Keratinocyte (primary cell): ENCODE measurements around the gene AFAP1L1. TPM values are rescaled to one million over a fixed set of nuclear protein-coding genes. Genes with fewer than 3 reads are reported as not detected.

Experiments used
- DNase-seq: peaks from one replicate; pipeline ENCODE4 v3.0.0-alpha.2; 2011; ENCODE audit warnings: low read depth, missing footprints, low spot score
- FAIRE-seq: peaks from 2 replicates; lab custom pipeline; 2011; peaks lifted over from hg19 to GRCh38; lab: Jason Lieb, UNC
- H2AFZ ChIP-seq: 2 replicates; pipeline ENCODE4 v1.6.0; 2012; ENCODE audit warnings: low read length, control low read depth, inconsistent platforms; ENCODE audit not compliant: control insufficient read depth
- H3K27ac ChIP-seq: 2 replicates; pipeline ENCODE4 v1.5.1; 2011; ENCODE audit warnings: low read length; ENCODE audit not compliant: control insufficient read depth, insufficient read depth
- H3K27me3 ChIP-seq: 3 replicates; pipeline ENCODE4 v1.6.0; 2011; ENCODE audit warnings: low read length; ENCODE audit not compliant: control insufficient read depth, insufficient read depth; ENCODE audit errors: extremely low read depth
- H3K36me3 ChIP-seq, 2 experiments: 2 replicates in 1 of 2; 3 replicates in 1 of 2; pipeline ENCODE4 v1.5.1; 2011; ENCODE audit warnings: low read length in 2 of 2, mild to moderate bottlenecking in 1 of 2; ENCODE audit not compliant: control insufficient read depth in 2 of 2, insufficient read depth in 2 of 2; ENCODE audit errors: extremely low read depth in 1 of 2
- H3K4me1 ChIP-seq: 3 replicates; pipeline ENCODE4 v1.5.1; 2011; ENCODE audit warnings: low read length; ENCODE audit not compliant: control insufficient read depth, insufficient read depth; ENCODE audit errors: extremely low read depth
- H3K4me2 ChIP-seq: 3 replicates; pipeline ENCODE4 v1.6.0; 2011; ENCODE audit warnings: low read depth, low read length; ENCODE audit not compliant: control insufficient read depth, insufficient read depth; ENCODE audit errors: extremely low read depth
- H3K4me3 ChIP-seq, 3 experiments: fragments of 200-600 bp in 1 of 3; sonication (generic) in 1 of 3; 2 replicates in 2 of 3; 3 replicates in 1 of 3; pipeline ENCODE4 v1.5.1; 2011 to 2016; ENCODE audit warnings: low read length in 3 of 3, mild to moderate bottlenecking in 3 of 3, control low read depth in 2 of 3, inconsistent platforms in 1 of 3, low read depth in 1 of 3, mixed read lengths in 1 of 3, mixed run types in 1 of 3, moderate library complexity in 1 of 3; ENCODE audit not compliant: control insufficient read depth in 2 of 3, insufficient read depth in 2 of 3; ENCODE audit errors: extremely low read depth in 1 of 3
- H3K79me2 ChIP-seq: 2 replicates; pipeline ENCODE4 v1.6.0; 2012; ENCODE audit warnings: low read length; ENCODE audit not compliant: control insufficient read depth, insufficient read depth
- H3K9ac ChIP-seq: 3 replicates; pipeline ENCODE4 v1.6.0; 2011; ENCODE audit warnings: low read length; ENCODE audit not compliant: control insufficient read depth, insufficient read depth; ENCODE audit errors: extremely low read depth
- H3K9me1 ChIP-seq: 3 replicates; pipeline ENCODE4 v1.6.0; 2011; ENCODE audit warnings: low read length; ENCODE audit not compliant: control insufficient read depth, insufficient read depth; ENCODE audit errors: extremely low read depth
- H3K9me3 ChIP-seq: 2 replicates; pipeline ENCODE4 v1.5.1; 2012; ENCODE audit warnings: low read depth, low read length; ENCODE audit not compliant: control insufficient read depth
- H4K20me1 ChIP-seq: 3 replicates; pipeline ENCODE4 v1.6.0; 2011; ENCODE audit warnings: low read length; ENCODE audit not compliant: control insufficient read depth, insufficient read depth; ENCODE audit errors: extremely low read depth
- CTCF ChIP-seq, 3 experiments: IDR thresholded peaks in 1 of 3; conservative IDR thresholded peaks in 1 of 3; optimal IDR thresholded peaks in 1 of 3; 2 replicates in 2 of 3; 3 replicates in 1 of 3; pipeline versions ENCODE3 to v1.5.1; 2011; ENCODE audit warnings: low read length in 3 of 3, mild to moderate bottlenecking in 3 of 3, moderate library complexity in 2 of 3, control low read depth in 1 of 3, inconsistent platforms in 1 of 3; ENCODE audit not compliant: insufficient read depth in 2 of 3; ENCODE audit errors: extremely low read depth in 1 of 3
- EZH2 ChIP-seq: IDR thresholded peaks from one replicate; pipeline ENCODE4 v1.6.1; 2012; ENCODE audit warnings: inconsistent platforms, mild to moderate bottlenecking, low read length, moderate library complexity
- dilution Hi-C: fragments of 300-500 bp; cut with MboI; formaldehyde crosslinking; loops from one replicate; pipeline ENCODE4 v1.7.0; 2020; ENCODE audit warnings: low sequenced_read_pairs; ENCODE audit not compliant: extremely low pct_ligation_motif_present
- polyA plus RNA-seq, 5 experiments: library from polyadenylated mRNA; depleted of rRNA in 3 of 5; stranded (reverse) in 3 of 5; stranded (forward) in 1 of 5; unstranded in 1 of 5; fragments of >200 nt; gene quantifications; 1 replicate in 1 of 5; 2 replicates in 3 of 5; 3 replicates in 1 of 5; pipeline versions ENCODE4 v1.2.1 to v1.2.3, GENCODE V29; 2011 to 2012; ENCODE audit warnings: missing spikeins in 2 of 5, low read depth in 1 of 5, low replicate concordance in 1 of 5

The AFAP1L1 gene
- polyA plus RNA-seq, 1 donor (not counting 4 experiments of a cell fraction or from before 2014, with no cell fraction given) = 4.6 TPM

- no peak overlapping the region for H3K4me2 ChIP-seq
- H3K79me2 ChIP-seq = no peaks in the 10 kb centered on the region
- dilution Hi-C loops = no loop called here
- no peaks in the 10 kb centered on the region for H3K27me3 ChIP-seq
- TF ChIP-seq EZH2 (no peak), CTCF (optimal IDR thresholded peaks at IDR 0.05 in 1 of 3, IDR thresholded peaks at IDR 0.05 in 1 of 3, conservative IDR thresholded peaks at IDR 0.05 in 1 of 3; ENCODE audit: extremely low read depth in 1 of 3, insufficient read depth in 2 of 3, low read length in 3 of 3) (no peak)
- peaks cover 4% of the 10 kb centered on the region for H3K4me1 ChIP-seq
- no peak overlapping the region for H3K27ac ChIP-seq
- no peaks in the 10 kb centered on the region for H4K20me1 ChIP-seq
- H3K9ac ChIP-seq = no peak overlapping the region
- no peaks in the 10 kb centered on the region for H3K9me3 ChIP-seq
- H2AFZ ChIP-seq = no peak overlapping the region
- no peak for FAIRE-seq
- no peak for DNase-seq
- no peaks in the 10 kb centered on the region for H3K9me1 ChIP-seq
- H3K4me3 ChIP-seq = no peak overlapping the region
- no peaks in the 10 kb centered on the region for H3K36me3 ChIP-seq
Observed at GRCh38 chr5:149380466-149381121, 108.9 kb downstream of the AFAP1L1 start.

- no peak for FAIRE-seq
Observed at GRCh38 chr5:149381261-149381985, 109.8 kb downstream of the AFAP1L1 start.

More at GRCh38 chr5:149381261-149381985, 109.8 kb downstream of the AFAP1L1 start:
- dilution Hi-C loops = no loop called here
- H3K9me1 ChIP-seq = no peaks in the 10 kb centered on the region
- no peaks in the 10 kb centered on the region for H3K27me3 ChIP-seq
- peaks cover 4% of the 10 kb centered on the region for H3K4me1 ChIP-seq
- H4K20me1 ChIP-seq = no peaks in the 10 kb centered on the region
- no peak overlapping the region for H3K27ac ChIP-seq
- no peaks in the 10 kb centered on the region for H3K79me2 ChIP-seq
- TF ChIP-seq EZH2 (no peak), CTCF (optimal IDR thresholded peaks at IDR 0.05 in 1 of 3, IDR thresholded peaks at IDR 0.05 in 1 of 3, conservative IDR thresholded peaks at IDR 0.05 in 1 of 3; ENCODE audit: extremely low read depth in 1 of 3, insufficient read depth in 2 of 3, low read length in 3 of 3) (no peak)
- H3K4me2 ChIP-seq = no peak overlapping the region
- no peaks in the 10 kb centered on the region for H3K9me3 ChIP-seq
- no peak for DNase-seq
- no peak overlapping the region for H3K4me3 ChIP-seq
- peak overlapping the region; percentile 73 for H2AFZ ChIP-seq
- H3K36me3 ChIP-seq = no peaks in the 10 kb centered on the region
- H3K9ac ChIP-seq = no peak overlapping the region
